Gastroesophageal sphincter (tissue), 3 donors: ENCODE data around the gene PTPRC.

Experiments used
- POLR2A ChIP-seq, 2 donors: fragments of 450-650 bp; IDR thresholded peaks; one replicate each; pipeline ENCODE4 v1.6.1; 2017; ENCODE audit warnings: antibody characterized with exemption in 2 of 2, mild to moderate bottlenecking in 2 of 2, moderate library complexity in 1 of 2
- POLR2AphosphoS5 ChIP-seq: sonication (generic); formaldehyde crosslinking; IDR thresholded peaks from one replicate; pipeline ENCODE4 v1.6.1; 2017; ENCODE audit warnings: antibody characterized with exemption
- TF ChIP-seq, protein P1 (sequence below), 4 experiments: fragments of 200-600 bp in 2 of 4; fragments of 450-650 bp in 2 of 4; sonication (generic) in 1 of 4; IDR thresholded peaks; one replicate each; pipeline ENCODE4 v1.5.1; 2017 to 2019; ENCODE audit warnings: antibody characterized with exemption in 4 of 4, mild to moderate bottlenecking in 2 of 4, moderate library complexity in 2 of 4

DNA sequence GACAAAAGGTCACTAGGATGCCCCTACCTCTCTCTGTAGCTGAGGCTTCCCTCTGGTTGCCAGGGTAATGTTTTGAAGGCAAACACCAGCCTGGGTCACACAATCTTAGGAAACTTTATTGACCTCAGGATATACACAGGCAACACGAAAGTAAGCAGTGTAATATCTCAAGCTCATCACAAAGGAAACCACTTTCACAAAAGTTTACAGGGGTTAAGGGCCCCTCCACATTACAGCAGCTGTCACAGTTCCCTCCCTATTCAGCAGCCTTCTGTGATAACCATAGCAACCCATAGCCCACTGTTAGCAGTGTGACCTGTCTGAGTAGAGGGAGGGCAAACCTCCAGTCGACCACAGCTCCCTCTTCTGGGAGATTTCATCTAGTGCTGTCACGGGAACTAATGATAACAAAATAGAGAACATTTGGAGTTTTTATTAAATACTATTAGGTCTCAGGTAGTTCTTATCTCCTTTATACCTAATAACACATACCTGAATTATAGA, 149.8 kb downstream of the PTPRC start:
- TF ChIP-seq POLR2AphosphoS5 (no peak), POLR2A (IDR thresholded peaks at IDR 0.05) (no peak)
- TF ChIP-seq, protein P1, sequence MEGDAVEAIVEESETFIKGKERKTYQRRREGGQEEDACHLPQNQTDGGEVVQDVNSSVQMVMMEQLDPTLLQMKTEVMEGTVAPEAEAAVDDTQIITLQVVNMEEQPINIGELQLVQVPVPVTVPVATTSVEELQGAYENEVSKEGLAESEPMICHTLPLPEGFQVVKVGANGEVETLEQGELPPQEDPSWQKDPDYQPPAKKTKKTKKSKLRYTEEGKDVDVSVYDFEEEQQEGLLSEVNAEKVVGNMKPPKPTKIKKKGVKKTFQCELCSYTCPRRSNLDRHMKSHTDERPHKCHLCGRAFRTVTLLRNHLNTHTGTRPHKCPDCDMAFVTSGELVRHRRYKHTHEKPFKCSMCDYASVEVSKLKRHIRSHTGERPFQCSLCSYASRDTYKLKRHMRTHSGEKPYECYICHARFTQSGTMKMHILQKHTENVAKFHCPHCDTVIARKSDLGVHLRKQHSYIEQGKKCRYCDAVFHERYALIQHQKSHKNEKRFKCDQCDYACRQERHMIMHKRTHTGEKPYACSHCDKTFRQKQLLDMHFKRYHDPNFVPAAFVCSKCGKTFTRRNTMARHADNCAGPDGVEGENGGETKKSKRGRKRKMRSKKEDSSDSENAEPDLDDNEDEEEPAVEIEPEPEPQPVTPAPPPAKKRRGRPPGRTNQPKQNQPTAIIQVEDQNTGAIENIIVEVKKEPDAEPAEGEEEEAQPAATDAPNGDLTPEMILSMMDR (IDR thresholded peaks at IDR 0.05) = no peak
